ENCODE results near the gene GBP2. TPM values are rescaled to one million over a fixed set of nuclear protein-coding genes. Genes with fewer than 3 reads are reported as not detected.
"Not testable (repeated sequence)": the region's sequence is repeated elsewhere in the genome, so short reads cannot be mapped to it uniquely, and the experiment has no call there.

GBP2 gene
- total and polyA plus RNA-seq, 4 donors, result 7.4 to 18.2 (median 14.1) TPM

DNA sequence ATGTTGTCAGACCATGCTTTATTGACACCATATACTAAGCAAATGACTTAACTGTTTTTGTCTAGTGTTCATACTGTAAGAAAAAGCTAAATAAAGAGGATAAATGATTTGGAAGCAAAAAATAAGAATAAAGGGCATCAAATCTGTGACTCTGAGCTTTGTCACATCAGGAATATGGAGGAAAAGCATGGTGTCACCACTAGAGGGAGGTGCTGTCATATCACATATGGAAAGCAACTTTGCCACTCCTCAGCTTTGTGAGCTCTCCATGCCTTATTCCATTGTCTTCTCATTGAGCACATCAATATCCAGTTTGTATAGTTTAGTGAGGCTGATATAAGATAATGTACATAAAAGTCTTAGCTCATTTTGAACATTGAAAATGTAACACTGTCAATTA lies 40.1 kb downstream of the GBP2 start:
- no peak for DNase-seq (ENCODE audit: low spot score)
- no peaks in the 10 kb centered on the region for H3K9me3 ChIP-seq (ENCODE audit: control insufficient read depth in 4 of 4, low read length in 3 of 4)
- no peaks in the 10 kb centered on the region for H3K36me3 ChIP-seq (ENCODE audit: control insufficient read depth in 4 of 4, insufficient read depth in 3 of 4, low read depth in 1 of 4, low read length in 3 of 4)
- no peaks in the 10 kb centered on the region for H3K27me3 ChIP-seq (ENCODE audit: control insufficient read depth in 4 of 4, insufficient read depth in 4 of 4, low read length in 3 of 4)
- peak; percentile 72 for TF ChIP-seq CTCF (IDR thresholded peaks at IDR 0.05; ENCODE audit: low read depth, low read length, missing input control)
- TF ChIP-seq NR2F2 (IDR thresholded peaks at IDR 0.05), result no peak
- TF ChIP-seq RAD21 (IDR thresholded peaks at IDR 0.05), result peak; percentile 91 to 94
- TF ChIP-seq, protein P1, sequence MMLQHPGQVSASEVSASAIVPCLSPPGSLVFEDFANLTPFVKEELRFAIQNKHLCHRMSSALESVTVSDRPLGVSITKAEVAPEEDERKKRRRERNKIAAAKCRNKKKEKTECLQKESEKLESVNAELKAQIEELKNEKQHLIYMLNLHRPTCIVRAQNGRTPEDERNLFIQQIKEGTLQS (IDR thresholded peaks at IDR 0.05), result no peak
- TF ChIP-seq HNF4A (conservative IDR thresholded peaks at IDR 0.05), result no peak
- TF ChIP-seq SP1 (IDR thresholded peaks at IDR 0.05), result no peak
- TF ChIP-seq HNF4G (IDR thresholded peaks at IDR 0.05), result no peak
- TF ChIP-seq, protein P2, sequence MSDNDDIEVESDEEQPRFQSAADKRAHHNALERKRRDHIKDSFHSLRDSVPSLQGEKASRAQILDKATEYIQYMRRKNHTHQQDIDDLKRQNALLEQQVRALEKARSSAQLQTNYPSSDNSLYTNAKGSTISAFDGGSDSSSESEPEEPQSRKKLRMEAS (IDR thresholded peaks at IDR 0.05), result no peak
- no peak for TF ChIP-seq FOXA1 (IDR thresholded peaks at IDR 0.05)
- no peak overlapping the region for H3K27ac ChIP-seq (ENCODE audit: low read depth in 1 of 2, low read length in 2 of 2)
- no peak overlapping the region for H3K9ac ChIP-seq (ENCODE audit: low read depth in 1 of 2, low read length in 2 of 2)
- peaks cover 0 to 1% (median 0%) of the 10 kb centered on the region in 4 donors for H3K4me1 ChIP-seq (ENCODE audit: control insufficient read depth in 4 of 4, insufficient read depth in 4 of 4, low read length in 3 of 4)
- no peak overlapping the region for H3K4me3 ChIP-seq (ENCODE audit: low read depth in 1 of 3, low read length in 3 of 3)

DNA sequence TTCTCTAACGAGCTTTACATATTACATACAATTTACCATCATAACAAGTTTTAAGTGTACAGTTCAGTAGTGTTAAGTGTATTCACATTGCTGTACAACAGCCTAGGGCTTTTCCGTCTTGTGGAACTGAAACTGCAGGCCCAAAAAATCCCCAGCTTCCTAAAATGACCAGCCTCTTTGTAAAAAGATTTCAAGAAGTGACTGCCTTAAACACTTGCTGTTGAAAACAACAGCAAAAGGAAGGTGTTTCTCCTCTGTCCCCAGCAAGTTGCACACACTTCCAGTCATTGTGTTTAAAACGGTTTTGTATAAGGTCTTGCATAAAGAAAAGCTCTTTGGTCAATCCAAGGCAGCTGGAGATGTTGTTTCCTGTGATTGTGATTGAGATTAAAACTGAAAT lies 44.9 kb downstream of the GBP2 start:
- Histone ChIP-seq H3K9me3 (ENCODE audit: control insufficient read depth in 4 of 4, low read length in 3 of 4) (no peaks in the 10 kb centered on the region), H3K36me3 (ENCODE audit: control insufficient read depth in 4 of 4, insufficient read depth in 3 of 4, low read depth in 1 of 4, low read length in 3 of 4) (no peaks in the 10 kb centered on the region), H3K9ac (ENCODE audit: low read depth in 1 of 2, low read length in 2 of 2) (no peak overlapping the region), H3K27me3 (ENCODE audit: control insufficient read depth in 4 of 4, insufficient read depth in 4 of 4, low read length in 3 of 4) (no peaks in the 10 kb centered on the region), H3K4me3 (ENCODE audit: low read depth in 1 of 3, low read length in 3 of 3) (no peak overlapping the region), H3K4me1 (ENCODE audit: control insufficient read depth in 4 of 4, insufficient read depth in 4 of 4, low read length in 3 of 4) (no peaks in the 10 kb centered on the region), H3K27ac (ENCODE audit: low read depth in 1 of 2, low read length in 2 of 2) (no peak overlapping the region)
- TF ChIP-seq RAD21 (IDR thresholded peaks at IDR 0.05), result no peak
- no peak for TF ChIP-seq TAF1 (conservative IDR thresholded peaks at IDR 0.05)
- DNase-seq (ENCODE audit: low spot score), result no peak
- WGBS, result 65% methylated on average over 3 of the region's 3 CpGs

GRCh38 chr1:89080068-89080467 lies 45.8 kb downstream of the GBP2 start:
- DNase-seq (ENCODE audit: low spot score); H3K27me3 ChIP-seq (ENCODE audit: control insufficient read depth in 4 of 4, insufficient read depth in 4 of 4, low read length in 3 of 4); H3K9ac ChIP-seq (ENCODE audit: low read depth in 1 of 2, low read length in 2 of 2); H3K4me1 ChIP-seq (ENCODE audit: control insufficient read depth in 4 of 4, insufficient read depth in 4 of 4, low read length in 3 of 4); H3K4me3 ChIP-seq (ENCODE audit: low read depth in 1 of 3, low read length in 3 of 3); H3K9me3 ChIP-seq (ENCODE audit: control insufficient read depth in 4 of 4, low read length in 3 of 4); H3K27ac ChIP-seq (ENCODE audit: low read depth in 1 of 2, low read length in 2 of 2); H3K36me3 ChIP-seq (ENCODE audit: control insufficient read depth in 4 of 4, insufficient read depth in 3 of 4, low read depth in 1 of 4, low read length in 3 of 4): not testable (repeated sequence)
- 93% methylated on average over 7 of the region's 7 CpGs for WGBS

- Histone ChIP-seq H3K4me1 (ENCODE audit: control insufficient read depth in 4 of 4, insufficient read depth in 4 of 4, low read length in 3 of 4) (peaks cover 2 to 32% (median 12%) of the 10 kb centered on the region in 4 donors), H3K27ac (ENCODE audit: low read depth in 1 of 2, low read length in 2 of 2) (peak overlapping the region; percentile 20 to 34)
- not testable (repeated sequence) for H3K27me3 ChIP-seq (ENCODE audit: control insufficient read depth in 4 of 4, insufficient read depth in 4 of 4, low read length in 3 of 4); H3K9ac ChIP-seq (ENCODE audit: low read depth in 1 of 2, low read length in 2 of 2); H3K4me3 ChIP-seq (ENCODE audit: low read depth in 1 of 3, low read length in 3 of 3); H3K9me3 ChIP-seq (ENCODE audit: control insufficient read depth in 4 of 4, low read length in 3 of 4); H3K36me3 ChIP-seq (ENCODE audit: control insufficient read depth in 4 of 4, insufficient read depth in 3 of 4, low read depth in 1 of 4, low read length in 3 of 4); DNase-seq (ENCODE audit: low spot score)
- TF ChIP-seq HNF4A (conservative IDR thresholded peaks at IDR 0.05) (peak; percentile 56 to 83), RXRA (IDR thresholded peaks at IDR 0.05) (peak in 1 of 2 donors; percentile 32), RAD21 (IDR thresholded peaks at IDR 0.05) (peak; percentile 64 to 65), HNF4G (IDR thresholded peaks at IDR 0.05) (peak; percentile 41), SP1 (IDR thresholded peaks at IDR 0.05) (peak; percentile 27), CTCF (IDR thresholded peaks at IDR 0.05; ENCODE audit: low read depth, low read length, missing input control) (peak; percentile 18)
- 67% methylated on average over 8 of the region's 8 CpGs for WGBS
Measured at GRCh38 chr1:89072466-89073065, 53.3 kb downstream of the GBP2 start.

All from liver (tissue), 9 donors.